Lower leg skin (tissue), 3 donors: ENCODE data around the gene ZNF24.

Experiments
- CTCF ChIP-seq, 3 donors: fragments of 450-650 bp; IDR thresholded peaks; one replicate each; pipeline ENCODE4 v1.5.1; 2016; ENCODE audit warnings: antibody characterized with exemption in 3 of 3, mild to moderate bottlenecking in 3 of 3, moderate library complexity in 2 of 3
- POLR2A ChIP-seq, 2 donors: fragments of 450-650 bp; IDR thresholded peaks; one replicate each; pipeline ENCODE4 v1.6.1; 2016 to 2017; ENCODE audit warnings: antibody characterized with exemption in 2 of 2, mild to moderate bottlenecking in 1 of 2, moderate library complexity in 1 of 2

GRCh38 chr18:35284841-35285240 is 59.4 kb downstream of the ZNF24 start:
- TF ChIP-seq POLR2A (IDR thresholded peaks at IDR 0.05) (no peak), CTCF (IDR thresholded peaks at IDR 0.05) (no peak)
